RKO (cell line): ENCODE results near the gene CEP128.

ENCODE experiments used
- DNase-seq: peaks from one replicate; pipeline ENCODE4 v3.0.0-alpha.2; 2016; ENCODE audit warnings: low spot score

Gene CEP128

GRCh38 chr14:80941241-80942185, at the start of gene CEP128:
TSS of gene CEP128 (minus strand) at chr14:80941738.
- peak; percentile 98 for DNase-seq

DNA sequence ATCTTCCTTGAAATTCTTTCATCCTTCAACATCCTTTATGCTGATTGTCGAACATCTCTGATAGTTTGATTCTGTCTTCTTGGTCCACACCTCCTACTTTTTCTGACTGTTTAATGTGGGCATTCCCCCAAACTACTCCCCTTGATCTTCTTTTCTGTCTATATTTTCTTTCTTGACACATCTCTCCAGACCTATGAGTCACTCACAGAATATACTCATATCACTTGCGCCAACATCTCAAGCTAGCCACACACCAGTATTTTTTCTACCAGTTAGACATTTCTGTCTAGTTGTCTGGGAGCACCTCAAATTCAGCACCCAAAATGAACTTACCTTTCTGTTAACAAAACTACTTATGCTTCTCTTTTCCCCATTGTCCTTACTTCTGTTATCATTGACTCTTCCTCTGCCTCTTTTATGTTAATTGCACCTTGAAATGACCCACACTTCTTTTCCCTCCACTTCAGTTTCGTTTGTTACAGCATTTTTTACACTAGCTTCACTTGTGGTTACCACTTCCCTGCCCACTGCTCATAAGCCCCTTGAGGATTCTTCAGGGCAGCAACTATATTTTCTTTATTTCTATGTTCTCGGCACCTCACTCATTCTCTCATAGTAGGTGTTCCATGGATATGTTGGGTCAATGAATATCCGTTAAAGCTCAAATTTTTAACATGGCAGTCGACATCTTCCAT, 47.3 kb upstream of the CEP128 start:
- peak; percentile 11 for DNase-seq

GRCh38 chr14:80988192-80988591, 46.7 kb upstream of the CEP128 start:
- DNase-seq, result no peak

DNA sequence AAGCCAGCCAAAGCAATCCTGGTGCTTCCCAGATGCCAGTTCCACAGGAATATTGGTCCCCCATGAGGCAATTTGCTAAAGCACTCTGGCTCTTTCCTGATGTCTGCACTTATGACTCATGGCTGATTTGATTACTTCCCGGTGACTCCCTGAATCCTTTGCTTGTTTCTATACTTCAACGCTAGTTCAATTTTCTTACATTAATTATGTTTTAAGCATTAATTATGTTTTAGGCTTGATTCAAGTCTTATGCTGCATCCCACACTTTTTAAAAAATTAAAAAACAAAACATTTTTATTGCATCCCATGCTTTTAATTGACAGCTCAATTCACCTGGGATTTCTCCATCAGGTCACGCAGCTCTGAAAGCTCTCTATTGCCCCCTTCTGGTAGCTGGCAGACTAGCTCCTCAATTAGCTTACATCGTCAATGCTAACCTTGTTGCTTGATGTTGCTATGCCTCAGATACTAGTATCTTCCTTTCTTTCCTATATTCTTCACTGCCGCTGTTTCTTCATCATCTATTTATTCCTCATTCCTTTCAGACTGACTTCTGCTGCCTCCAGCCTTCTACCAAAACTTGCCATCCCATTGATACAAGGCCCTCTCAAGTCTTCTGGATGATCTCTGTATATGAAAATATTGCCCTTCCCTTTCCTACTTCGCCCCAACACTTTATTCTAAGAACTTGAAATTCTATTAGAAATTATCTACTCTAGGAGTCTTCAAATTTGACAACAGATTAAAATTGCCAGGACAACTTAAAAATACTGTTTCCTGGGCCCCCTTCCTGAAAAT, 45.9 kb upstream of the CEP128 start:
- peak; percentile 72 for DNase-seq

GRCh38 chr14:80982711-80983110, 41.2 kb upstream of the CEP128 start:
- no peak for DNase-seq

- no peak for DNase-seq
Measured at GRCh38 chr14:80981673-80982072, 40.1 kb upstream of the CEP128 start.

GRCh38 chr14:80981156-80981555, 39.6 kb upstream of the CEP128 start:
- no peak for DNase-seq

GRCh38 chr14:80979951-80980350, 38.4 kb upstream of the CEP128 start:
- DNase-seq, result no peak

DNA sequence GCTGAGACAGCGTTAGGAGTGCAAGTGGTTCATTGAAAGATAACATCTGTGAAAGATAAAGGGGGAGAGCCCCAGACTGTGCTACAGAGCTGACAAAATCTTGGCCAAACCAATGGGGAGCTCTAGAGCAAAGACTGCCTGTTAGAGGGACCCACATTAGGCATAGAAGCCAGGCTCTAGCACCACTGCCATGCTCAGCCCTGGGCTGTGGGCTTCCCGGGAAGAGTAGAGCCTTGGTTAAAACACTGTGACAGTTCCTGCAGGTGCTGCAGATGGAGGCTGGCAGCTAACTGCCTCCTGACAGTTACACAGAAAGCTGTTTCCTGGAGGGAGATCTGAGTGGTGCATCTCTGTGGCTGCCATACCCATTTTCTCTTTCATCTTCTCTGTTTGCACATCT, 36.9 kb upstream of the CEP128 start:
- DNase-seq, result no peak

DNA sequence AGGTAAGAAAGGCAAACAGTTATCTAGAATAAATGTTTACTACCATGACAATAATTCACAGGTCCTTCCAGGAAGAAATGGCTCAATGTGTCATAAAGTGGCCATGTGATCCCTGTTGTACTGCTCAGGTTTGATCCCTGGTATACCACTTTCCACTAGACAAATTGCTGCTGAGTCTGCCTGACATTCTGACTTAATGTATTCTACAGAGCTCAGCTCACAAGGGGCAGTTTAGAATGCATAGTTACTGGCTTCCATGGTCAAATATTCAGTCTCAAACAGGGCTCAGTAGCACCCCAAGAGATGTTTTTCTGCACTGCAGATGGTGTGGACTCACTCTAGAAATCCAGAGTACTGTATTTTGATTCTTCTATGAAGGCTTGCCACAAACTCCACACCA, 35.7 kb upstream of the CEP128 start:
- peak; percentile 14 for DNase-seq

DNA sequence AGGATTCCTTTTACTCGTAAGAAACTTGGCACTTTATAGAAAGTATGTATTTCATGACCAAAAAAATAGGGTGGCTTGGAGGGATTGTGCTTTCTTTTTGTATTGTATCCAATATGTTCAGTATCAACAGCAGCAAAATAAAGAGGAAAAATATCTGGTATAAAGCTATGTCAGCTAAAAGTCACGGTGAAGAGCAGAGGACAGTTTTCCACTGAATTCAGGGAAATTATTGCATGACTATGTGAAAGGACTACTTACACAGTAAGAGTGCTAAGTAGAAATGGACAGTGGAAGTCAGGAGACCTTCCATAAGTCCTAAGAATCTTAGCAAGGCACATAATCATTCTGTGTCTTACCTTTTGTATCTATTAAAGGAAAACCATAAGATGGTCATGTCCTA, 33.1 kb upstream of the CEP128 start:
- DNase-seq, result no peak

DNA sequence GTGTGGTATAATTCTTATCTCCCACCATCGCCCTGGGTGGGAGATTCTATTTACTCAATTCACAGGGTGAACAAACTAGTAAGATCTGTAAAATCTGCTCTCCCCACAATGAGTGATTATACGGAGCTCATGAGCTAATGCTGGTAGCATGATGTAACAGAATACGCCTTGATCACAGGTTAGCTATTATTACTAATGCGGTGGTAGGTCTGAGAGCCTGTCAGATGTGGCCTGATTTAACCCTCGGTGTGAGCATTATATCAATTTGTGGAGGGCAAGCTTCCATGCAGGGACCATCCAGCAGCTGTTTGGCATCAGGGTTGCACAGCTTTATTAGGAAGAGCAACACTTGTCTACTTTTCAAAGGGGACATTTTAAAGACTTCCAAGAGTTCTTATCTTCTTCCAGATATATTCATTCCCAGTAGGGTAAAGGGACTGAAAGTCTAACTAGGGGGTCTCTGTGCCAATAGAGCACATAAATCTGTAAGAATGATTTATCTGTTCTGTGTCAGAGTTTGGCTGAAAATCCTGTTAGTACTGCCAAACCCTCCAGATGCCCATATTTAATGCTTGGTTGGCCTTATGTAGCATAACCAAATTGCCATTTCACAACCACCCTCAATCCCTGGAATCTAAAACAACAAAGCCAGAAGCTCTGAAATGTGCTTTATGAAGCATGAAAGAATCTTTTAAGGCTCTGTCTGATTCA, 32.5 kb upstream of the CEP128 start:
- DNase-seq, result no peak

DNA sequence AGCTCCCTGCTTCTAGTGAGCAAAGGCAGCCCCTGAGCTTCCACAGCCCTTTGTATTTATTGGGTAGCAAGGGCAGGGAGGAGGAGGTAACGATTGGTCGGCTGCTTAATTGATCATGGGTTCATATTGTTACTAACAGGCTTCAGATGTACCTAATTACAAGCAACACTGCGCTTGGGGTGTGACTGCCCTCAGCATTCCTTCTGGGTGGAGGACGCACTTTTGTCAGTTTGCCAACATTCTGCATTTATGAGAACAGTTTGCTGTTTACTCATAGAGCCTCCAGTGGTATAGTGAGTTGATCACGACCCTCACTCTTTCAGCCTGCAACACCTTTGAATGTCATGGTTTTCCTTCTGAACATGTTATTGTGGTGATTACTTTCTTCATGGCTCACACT, 23.5 kb upstream of the CEP128 start:
- no peak for DNase-seq

GRCh38 chr14:80959496-80959895, 18.0 kb upstream of the CEP128 start:
- no peak for DNase-seq

GRCh38 chr14:80958939-80959338, 17.4 kb upstream of the CEP128 start:
- no peak for DNase-seq

- no peak for DNase-seq
Measured at GRCh38 chr14:80958226-80958625, 16.7 kb upstream of the CEP128 start.

DNA sequence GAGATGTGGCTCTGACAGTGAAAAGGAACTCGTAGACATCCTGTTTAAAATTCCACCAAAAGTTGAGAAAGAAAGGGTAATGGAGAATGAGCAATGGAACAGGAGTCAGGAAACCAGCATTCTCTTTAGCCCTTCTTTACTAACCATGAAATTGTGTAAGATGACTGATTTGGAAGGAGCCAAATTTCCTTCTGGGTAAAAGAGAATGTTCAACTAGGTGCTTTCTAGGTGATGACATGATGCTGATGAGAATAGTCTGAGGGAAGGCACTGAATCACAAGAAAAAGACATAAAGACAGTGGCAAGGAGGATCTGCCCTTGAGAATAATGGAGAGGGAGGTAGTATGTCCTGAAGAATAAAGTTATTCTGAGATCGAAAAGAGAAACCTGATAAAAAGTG, 16.1 kb upstream of the CEP128 start:
- DNase-seq, result no peak

DNA sequence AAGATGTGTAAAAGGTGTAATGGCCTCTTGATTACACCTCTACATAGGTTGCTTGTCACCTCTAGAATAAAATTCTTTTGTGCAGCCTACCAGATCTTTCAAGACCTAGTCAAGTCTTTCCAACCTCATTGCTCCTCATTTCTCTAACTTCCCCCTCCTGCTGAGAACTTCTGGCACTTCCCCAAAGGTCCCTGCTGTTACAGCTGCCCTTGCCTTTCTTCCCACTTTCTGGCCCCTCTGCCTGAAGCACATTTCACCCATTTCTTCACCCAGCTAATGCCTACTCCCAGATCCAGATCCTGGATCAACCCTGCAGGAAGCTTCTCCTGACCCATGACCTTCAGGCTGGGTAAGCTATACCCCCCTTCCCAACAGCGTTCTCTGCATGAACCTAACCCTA, 15.4 kb upstream of the CEP128 start:
- no peak for DNase-seq

DNA sequence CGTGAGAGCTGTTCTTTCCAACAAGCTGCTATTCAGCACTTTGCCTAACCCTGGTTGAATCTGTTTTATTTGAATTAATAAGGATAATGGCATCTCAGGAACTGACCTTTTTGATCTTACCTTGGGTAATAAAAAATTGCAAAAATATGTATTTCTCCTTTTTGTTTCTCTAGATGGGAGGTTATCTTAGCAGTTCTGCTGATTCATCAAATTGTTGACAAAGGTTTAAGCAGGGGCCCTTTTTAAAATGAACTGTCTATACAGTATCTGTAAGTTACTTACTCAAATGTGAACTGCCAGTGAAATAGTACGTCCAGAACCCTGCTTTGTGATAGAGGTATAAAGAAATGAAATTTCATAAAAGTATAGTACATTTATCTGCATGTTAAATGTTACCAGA, 14.6 kb upstream of the CEP128 start:
- no peak for DNase-seq

DNA sequence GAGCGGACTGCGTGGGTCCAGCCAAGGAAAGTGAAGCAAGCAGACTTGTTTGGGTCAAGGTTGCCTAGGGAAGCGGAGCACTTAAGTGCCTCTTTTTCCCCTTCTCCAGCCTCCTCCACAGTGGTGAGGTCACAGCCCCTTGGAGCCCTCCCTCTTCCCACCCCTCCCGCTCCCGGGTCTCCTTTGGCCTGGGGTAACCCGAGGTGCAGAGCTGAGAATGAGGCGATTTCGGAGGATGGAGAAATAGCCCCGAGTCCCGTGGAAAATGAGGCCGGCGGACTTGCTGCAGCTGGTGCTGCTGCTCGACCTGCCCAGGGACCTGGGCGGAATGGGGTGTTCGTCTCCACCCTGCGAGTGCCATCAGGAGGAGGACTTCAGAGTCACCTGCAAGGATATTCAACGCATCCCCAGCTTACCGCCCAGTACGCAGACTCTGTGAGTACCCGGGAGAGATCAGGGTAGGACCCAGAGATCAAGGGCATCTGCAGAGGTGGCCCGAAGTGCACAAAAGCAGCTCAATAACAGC, 13.9 kb upstream of the CEP128 start, which contains the start of gene TSHR:
TSHR (plus strand) TSS at position 206 of the 526 bp plus-strand sequence; CDS start at position 266, 60 bp downstream.
- no peak for DNase-seq

- DNase-seq, result peak; percentile 46
Measured at GRCh38 chr14:80954687-80955299, 13.3 kb upstream of the CEP128 start.
